CMK (cell line): ENCODE results near the gene TOLLIP.
"Not testable (repeated sequence)": the region's sequence is repeated elsewhere in the genome, so short reads cannot be mapped to it uniquely, and the experiment has no call there.

Experiments used
- DNase-seq: peaks from one replicate; pipeline ENCODE4 v3.0.0-alpha.2; 2010; ENCODE audit warnings: low read depth

Gene TOLLIP

GRCh38 chr11:1343391-1344055, 34.1 kb upstream of the TOLLIP start:
- no peak for DNase-seq

DNA sequence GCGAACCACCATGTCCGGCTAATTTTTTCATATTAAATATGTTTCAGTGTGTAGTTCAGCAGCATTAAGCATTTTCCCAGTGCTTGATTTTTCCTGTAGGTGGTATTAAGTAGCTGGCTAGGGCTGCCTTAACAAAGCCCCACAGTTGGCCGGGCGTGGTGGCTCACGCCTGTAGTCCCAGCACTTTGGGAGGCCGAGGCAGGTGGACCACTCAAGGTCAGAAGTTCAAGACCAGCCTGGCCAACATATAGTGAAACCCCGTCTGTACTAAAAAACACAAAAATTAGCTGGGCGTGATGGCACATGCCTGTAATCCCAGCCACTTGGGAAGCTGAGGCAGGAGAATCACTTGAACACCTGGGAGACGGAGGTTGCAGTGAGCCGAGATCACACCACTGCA, 33.5 kb upstream of the TOLLIP start:
- DNase-seq: no peak

- DNase-seq: no peak
These were observed 32.6 kb upstream of the TOLLIP start for GRCh38 chr11:1341928-1342524.

DNA sequence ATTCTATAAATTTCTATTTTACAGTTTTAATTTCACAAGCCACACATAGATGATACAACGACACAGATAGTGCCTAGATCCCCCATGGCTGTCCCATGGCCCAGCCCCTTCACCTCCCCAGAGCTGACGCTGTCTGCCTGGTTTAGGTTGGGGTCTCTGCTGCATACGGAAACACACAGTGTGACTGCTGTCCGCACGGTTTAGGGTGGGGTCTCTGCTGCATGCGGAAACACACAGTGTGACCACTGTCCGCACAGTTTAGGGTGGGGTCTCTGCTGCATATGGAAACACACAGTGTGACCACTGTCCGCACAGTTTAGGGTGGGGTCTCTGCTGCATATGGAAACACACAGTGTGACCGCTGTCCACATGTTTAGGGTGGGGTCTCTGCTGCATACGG, 31.8 kb upstream of the TOLLIP start:
- DNase-seq: not testable (repeated sequence)

- no peak for DNase-seq
These were observed 30.7 kb upstream of the TOLLIP start for GRCh38 chr11:1340111-1340510.

GRCh38 chr11:1339066-1339675, 29.7 kb upstream of the TOLLIP start:
- DNase-seq: no peak

- DNase-seq: no peak
These were observed 29.0 kb upstream of the TOLLIP start for GRCh38 chr11:1338201-1339065.

DNA sequence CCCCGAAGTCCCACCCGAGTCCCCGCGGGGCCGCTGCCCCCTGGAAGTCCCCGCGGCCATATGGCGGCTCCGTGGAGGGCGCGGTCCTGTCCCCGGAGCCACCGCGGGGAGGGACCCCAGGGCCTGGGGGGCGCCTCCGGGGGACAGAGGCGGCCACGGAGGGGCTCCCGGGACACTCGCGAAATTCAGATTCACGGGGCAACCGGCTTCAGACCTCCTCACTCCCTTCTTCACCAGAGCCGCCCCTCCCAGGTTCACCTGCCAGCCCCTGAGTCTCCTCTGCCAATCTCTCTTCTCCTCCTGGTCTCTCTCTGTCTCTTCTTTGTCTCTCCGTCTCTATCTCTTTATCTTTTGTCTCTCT, 28.2 kb upstream of the TOLLIP start:
- no peak for DNase-seq

DNA sequence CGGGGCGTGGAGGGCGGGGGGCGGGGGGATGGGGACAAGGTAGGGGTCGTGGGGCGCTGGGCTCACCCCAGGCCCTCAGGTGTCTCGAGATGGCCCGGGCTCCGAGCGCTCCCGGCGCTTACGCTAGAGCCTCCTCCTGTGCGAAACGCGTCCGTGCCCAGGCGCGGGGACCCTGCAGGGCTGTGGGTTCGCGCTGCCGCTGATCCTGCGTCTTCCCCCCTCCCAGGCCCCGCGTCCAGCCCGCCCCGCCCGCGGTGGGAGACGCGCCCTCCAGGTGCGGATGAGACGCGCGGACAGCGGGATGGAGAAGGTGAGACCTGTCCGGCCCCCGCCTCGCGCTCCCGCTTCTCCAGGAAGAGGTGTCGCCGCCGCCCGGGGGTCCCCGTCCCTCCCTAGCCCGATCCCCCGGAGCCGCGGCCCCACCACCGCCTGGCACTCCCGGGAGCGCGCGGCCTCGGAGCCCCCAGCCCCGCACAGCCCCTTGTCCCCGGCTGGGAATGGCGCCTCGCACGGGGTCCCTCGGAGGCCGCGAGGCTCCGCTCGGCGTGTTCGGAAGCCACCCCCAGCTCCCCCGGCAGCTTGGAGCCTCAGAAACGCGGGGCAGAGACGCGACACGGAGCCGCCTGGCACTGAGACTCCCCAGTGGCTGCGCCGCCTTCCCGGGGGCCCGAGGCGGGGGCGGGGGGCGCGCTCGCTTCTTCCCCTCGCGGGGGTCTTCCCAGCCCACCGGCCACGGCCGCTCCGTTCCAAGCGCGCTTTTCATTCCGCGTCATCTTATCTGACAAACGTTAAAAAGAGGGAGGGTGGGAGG, 27.6 kb upstream of the TOLLIP start:
- DNase-seq: no peak

GRCh38 chr11:1335811-1336761, 26.7 kb upstream of the TOLLIP start:
- peak; percentile 41 for DNase-seq

DNA sequence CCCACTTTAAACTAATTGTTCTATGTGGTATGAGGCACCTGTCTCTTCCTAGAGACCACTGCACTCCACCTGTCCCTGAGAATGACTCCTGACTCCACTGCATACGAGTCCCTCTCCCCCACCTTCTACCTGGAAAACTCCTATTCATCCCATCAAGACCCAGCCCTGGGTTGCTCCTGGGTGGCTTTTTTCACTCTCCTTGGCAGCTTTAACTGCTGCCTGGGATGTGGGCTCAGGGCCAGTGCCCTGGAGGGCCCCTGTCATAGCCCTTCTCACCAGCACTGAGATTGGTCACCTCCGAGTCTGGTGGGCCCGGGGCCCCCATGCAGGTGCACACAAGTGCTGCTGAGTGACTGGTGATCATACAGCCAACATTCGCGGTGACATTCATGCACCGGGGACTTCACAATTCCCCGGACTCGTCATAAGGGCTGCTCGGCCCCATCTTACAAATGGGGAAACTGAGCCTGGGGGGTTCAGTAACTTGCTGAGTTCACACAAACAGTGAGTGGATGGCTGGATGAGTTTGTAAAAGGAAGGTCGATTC, 25.9 kb upstream of the TOLLIP start:
- DNase-seq: no peak

GRCh38 chr11:1333860-1334259, 24.4 kb upstream of the TOLLIP start:
- DNase-seq: no peak

DNA sequence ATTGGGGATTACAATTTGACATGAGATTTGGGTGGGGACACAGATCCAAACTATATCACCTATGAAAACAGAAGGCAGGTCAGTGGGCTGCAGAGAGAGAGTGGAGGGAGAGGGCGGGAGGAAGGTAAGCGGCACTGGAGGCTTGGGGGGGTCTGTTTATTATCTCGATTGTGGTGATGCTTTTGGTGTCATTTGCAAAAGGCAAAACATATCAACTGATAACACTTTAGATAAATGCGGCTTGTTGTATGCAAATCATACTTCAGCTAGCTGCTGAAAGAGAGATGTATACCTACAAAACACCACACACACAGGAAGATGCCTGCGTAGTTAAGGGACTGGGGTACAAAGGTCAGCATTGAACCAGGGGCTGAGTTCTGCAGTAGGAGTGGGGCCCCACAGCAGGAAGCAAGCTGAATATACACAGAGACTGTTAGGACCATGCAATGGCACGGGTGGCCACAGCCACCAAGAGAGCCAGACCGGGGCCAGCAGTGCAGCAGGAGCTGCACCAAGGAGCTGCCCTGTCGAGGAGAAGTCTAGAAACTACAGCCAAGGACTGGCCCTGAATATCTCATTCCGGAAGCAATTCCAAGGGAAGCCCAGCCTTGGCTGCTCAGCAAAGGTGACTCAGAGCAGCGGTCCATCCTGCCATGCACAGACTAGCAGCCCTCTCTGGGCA, 23.8 kb upstream of the TOLLIP start:
- no peak for DNase-seq

DNA sequence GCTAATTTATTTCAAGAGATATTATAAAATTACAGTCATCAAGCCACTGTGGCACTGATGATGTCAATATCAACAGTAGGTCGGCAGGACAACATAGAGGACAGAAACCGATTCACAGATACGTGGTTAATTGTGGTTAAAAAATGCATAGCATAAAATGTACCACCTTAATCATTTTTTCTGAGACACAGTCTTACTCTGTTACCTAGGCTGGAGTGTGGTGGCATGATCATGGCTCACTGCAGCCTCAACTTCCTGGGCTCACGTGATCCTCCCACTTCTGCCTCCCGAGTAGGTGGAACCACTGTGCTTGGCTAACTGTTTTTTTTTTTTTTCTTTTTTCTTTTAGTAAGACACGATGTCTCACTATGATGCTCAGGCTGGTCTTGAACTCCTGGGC, 21.0 kb upstream of the TOLLIP start:
- no peak for DNase-seq

- no peak for DNase-seq
These were observed 17.6 kb upstream of the TOLLIP start for GRCh38 chr11:1327064-1327460.

DNA sequence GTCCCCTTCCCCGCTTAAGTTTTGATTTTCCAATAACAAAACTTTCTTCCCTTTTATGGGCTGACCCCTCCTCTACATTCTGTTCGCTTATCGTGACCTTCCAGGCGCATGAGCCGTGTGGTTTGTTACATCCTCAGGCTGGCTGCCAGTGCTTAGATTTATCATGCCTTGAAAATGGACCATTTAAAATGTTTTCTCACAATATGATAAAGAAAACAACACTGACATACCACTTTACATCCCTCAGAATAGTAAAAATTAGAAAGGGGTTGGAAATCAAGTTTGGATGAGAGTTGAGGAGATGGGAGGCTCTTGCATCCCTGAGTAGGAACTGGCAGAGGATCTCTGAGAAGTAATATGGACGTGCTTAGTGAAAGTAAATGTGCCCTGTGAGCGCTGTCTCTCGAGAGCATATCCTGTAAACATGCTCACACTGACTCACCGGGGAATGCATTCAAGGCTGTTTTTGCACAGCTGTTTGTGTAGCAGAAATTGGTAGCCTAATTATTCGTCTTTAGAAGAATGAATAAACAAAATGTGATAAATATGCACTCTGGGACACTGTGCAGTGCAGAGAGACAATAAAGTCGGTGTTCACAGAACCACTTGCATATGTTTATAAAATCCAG, 17.1 kb upstream of the TOLLIP start:
- no peak for DNase-seq

GRCh38 chr11:1323774-1324173, 14.3 kb upstream of the TOLLIP start:
- DNase-seq: no peak

DNA sequence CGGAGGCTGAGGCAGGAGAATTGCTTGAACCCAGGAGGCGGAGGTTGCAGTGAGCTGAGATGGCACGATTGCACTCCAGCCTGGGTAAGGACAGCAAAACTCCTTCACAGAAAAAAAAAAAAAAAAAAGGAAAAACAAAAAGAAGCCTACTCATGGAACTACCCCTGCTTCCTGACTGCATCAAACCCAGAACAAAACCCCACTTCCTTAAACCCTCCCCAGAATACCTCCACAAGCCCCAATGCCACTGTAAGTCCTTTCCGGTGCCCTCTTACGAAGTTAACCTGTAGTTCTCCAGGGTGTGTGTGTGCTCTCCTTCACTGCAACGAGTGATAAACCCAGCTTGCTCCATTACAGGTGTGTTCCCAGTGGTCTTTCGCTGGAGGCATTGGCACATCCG, 8.6 kb upstream of the TOLLIP start:
- no peak for DNase-seq

- DNase-seq: no peak
These were observed 8.0 kb upstream of the TOLLIP start for GRCh38 chr11:1317432-1317831.
